Measurements from ENCODE around the gene ADAM17.
A peak's percentile ranks its signal among the peaks of the same experiment; 100 is the strongest.

ADAM17 gene

GRCh38 chr2:9545502-9545901, 10.1 kb downstream of the ADAM17 start:
- H3F3A ChIP-seq (ENCODE audit: low read depth) = no peaks in the 10 kb centered on the region
- peaks cover 36% of the 10 kb centered on the region for H4K20me1 ChIP-seq (ENCODE audit: insufficient read depth, low read length, poor library complexity, severe bottlenecking)
- no peaks in the 10 kb centered on the region for H3K9me3 ChIP-seq (ENCODE audit: insufficient read depth, low read depth, low read length)
- H3K36me3 ChIP-seq (ENCODE audit: insufficient read depth, low read length) = peaks cover 16% of the 10 kb centered on the region; the same call in 1 of the 2 replicates
- no peak overlapping the region for H3K4me2 ChIP-seq (ENCODE audit: low read depth, low read length, poor library complexity, severe bottlenecking)
- H3K9me2 ChIP-seq (replicated peaks; ENCODE audit: low read depth, low read length) = no peaks in the 10 kb centered on the region
- no peak overlapping the region for H3K4me3 ChIP-seq (ENCODE audit: low read length, poor library complexity, severe bottlenecking)
- peaks cover 95% of the 10 kb centered on the region for H3K79me2 ChIP-seq (ENCODE audit: insufficient read depth, low read length)
- peaks cover 17% of the 10 kb centered on the region for H3K4me1 ChIP-seq (ENCODE audit: insufficient read depth, low read length, poor library complexity, severe bottlenecking)
- no peak overlapping the region for H2AFZ ChIP-seq (ENCODE audit: low read length)
- no peak overlapping the region for H3K9ac ChIP-seq (ENCODE audit: low read depth, low read length, poor library complexity, severe bottlenecking)
- H3K27me3 ChIP-seq (ENCODE audit: insufficient read depth, low read length, poor library complexity, severe bottlenecking) = no peaks in the 10 kb centered on the region
- TF ChIP-seq EZH2phosphoT487 (IDR thresholded peaks at IDR 0.05; ENCODE audit: borderline replicate concordance) = no peak
- TF ChIP-seq CTCF (conservative IDR thresholded peaks at IDR 0.05; ENCODE audit: low read length) = no peak

DNA sequence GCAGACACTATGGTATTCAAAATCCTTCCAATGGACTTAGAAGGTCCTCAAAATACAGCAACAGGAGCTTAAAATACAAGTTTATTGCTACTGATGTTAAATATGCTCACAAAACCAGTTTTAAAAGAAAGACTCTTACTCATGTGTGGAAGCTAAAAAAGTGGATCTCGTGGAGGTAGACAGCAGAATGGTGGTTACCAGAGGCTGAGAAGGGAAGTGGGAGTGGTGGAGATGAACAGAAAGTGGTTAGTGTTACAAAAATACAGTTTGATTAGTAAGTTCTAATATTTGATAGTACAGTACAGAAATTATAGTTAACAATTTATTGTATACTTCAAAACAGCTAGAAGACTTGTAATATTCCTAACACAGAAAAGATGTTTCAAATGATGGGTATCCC, 12.1 kb downstream of the ADAM17 start:
- no peaks in the 10 kb centered on the region for H3K27me3 ChIP-seq (ENCODE audit: insufficient read depth, low read length, poor library complexity, severe bottlenecking)
- 0 out of 2 replicates have a peak, but pooled peaks cover 5% of the 10 kb centered on the region for H3F3A ChIP-seq (ENCODE audit: low read depth)
- TF ChIP-seq EZH2phosphoT487 (IDR thresholded peaks at IDR 0.05; ENCODE audit: borderline replicate concordance) = no peak
- TF ChIP-seq CTCF (conservative IDR thresholded peaks at IDR 0.05; ENCODE audit: low read length) = no peak
- peaks cover 28% of the 10 kb centered on the region; the same call in 1 of the 2 replicates for H3K36me3 ChIP-seq (ENCODE audit: insufficient read depth, low read length)
- no peak overlapping the region for H2AFZ ChIP-seq (ENCODE audit: low read length)
- H3K4me3 ChIP-seq (ENCODE audit: low read length, poor library complexity, severe bottlenecking) = no peak overlapping the region
- H3K4me2 ChIP-seq (ENCODE audit: low read depth, low read length, poor library complexity, severe bottlenecking) = peak overlapping the region; percentile 10
- no peaks in the 10 kb centered on the region for H3K9me3 ChIP-seq (ENCODE audit: insufficient read depth, low read depth, low read length)
- H3K9me2 ChIP-seq (replicated peaks; ENCODE audit: low read depth, low read length) = no peaks in the 10 kb centered on the region
- H4K20me1 ChIP-seq (ENCODE audit: insufficient read depth, low read length, poor library complexity, severe bottlenecking) = peaks cover 36% of the 10 kb centered on the region
- no peak overlapping the region for H3K9ac ChIP-seq (ENCODE audit: low read depth, low read length, poor library complexity, severe bottlenecking)
- peaks cover 84% of the 10 kb centered on the region for H3K79me2 ChIP-seq (ENCODE audit: insufficient read depth, low read length)
- peaks cover 15% of the 10 kb centered on the region for H3K4me1 ChIP-seq (ENCODE audit: insufficient read depth, low read length, poor library complexity, severe bottlenecking)

DNA sequence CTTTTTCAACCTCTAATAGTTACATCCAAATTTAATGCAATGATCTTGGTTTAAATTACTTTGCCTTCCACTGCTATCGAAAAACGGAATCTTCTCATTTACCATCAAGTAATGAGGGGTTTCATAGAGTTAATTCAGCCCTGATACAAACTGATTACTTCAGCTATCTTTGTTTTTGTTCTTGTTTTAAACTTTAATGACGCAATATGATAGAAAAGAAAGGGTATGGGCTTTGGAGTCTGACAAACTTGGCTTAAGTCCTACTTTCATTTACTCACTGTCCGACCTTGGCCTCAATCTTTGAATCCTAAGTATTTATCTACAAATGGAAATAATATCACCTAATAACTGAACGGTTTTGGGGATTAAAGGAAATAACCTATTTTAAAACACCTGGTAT, 16.1 kb downstream of the ADAM17 start:
- Histone ChIP-seq H3K4me1 (ENCODE audit: insufficient read depth, low read length, poor library complexity, severe bottlenecking) (peaks cover 16% of the 10 kb centered on the region), H3F3A (ENCODE audit: low read depth) (0 out of 2 replicates have a peak, but pooled peaks cover 5% of the 10 kb centered on the region), H2AFZ (ENCODE audit: low read length) (no peak overlapping the region), H3K4me3 (ENCODE audit: low read length, poor library complexity, severe bottlenecking) (no peak overlapping the region), H4K20me1 (ENCODE audit: insufficient read depth, low read length, poor library complexity, severe bottlenecking) (peaks cover 20% of the 10 kb centered on the region), H3K9me2 (replicated peaks; ENCODE audit: low read depth, low read length) (no peaks in the 10 kb centered on the region), H3K9ac (ENCODE audit: low read depth, low read length, poor library complexity, severe bottlenecking) (no peak overlapping the region), H3K27me3 (ENCODE audit: insufficient read depth, low read length, poor library complexity, severe bottlenecking) (no peaks in the 10 kb centered on the region), H3K9me3 (ENCODE audit: insufficient read depth, low read depth, low read length) (no peaks in the 10 kb centered on the region), H3K36me3 (ENCODE audit: insufficient read depth, low read length) (peaks cover 46% of the 10 kb centered on the region), H3K79me2 (ENCODE audit: insufficient read depth, low read length) (peaks cover 64% of the 10 kb centered on the region), H3K4me2 (ENCODE audit: low read depth, low read length, poor library complexity, severe bottlenecking) (no peak overlapping the region)
- TF ChIP-seq EZH2phosphoT487 (IDR thresholded peaks at IDR 0.05; ENCODE audit: borderline replicate concordance) = no peak
- TF ChIP-seq CTCF (conservative IDR thresholded peaks at IDR 0.05; ENCODE audit: low read length) = no peak

Data from Loucy (cell line).